ENCODE results near the gene WNT3A. TPM values are rescaled to one million over a fixed set of nuclear protein-coding genes. Genes with fewer than 3 reads are reported as not detected.

The WNT3A gene
- total and polyA plus RNA-seq, 2 experiments from 2014 or later, result 0.07 to 0.65 TPM

DNA sequence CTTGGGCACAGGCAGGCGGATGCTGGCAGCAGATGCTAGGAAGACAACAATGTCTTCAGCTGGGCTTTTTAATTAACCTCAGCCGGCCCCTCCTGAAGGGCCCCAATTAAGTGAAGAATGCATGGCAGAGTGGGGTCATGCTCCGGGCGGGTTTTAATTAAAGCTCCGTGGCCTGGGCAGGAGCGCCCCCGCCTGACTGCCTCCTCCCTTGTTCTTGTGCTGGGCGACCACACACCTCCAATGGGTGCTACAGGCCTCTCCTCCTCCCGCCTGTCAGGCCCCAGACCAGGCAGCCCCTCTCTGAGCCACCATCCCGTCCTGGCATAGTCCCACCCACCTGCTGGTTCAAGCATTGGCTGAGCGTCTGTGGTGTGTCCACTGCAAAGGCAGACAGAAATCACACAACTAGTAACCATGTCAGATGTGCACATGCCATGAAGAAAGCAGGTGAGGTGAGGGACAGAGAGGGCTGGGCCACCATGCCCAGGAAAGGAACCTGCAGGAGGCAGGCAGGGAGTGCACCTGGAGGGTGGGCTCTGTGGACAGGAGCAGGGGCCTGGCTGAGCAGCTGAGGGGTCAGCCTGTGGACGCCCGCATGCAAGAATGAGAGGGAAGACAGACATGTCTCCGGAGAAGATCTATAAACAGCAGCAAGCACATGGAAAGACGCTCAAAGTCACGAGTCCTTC, 67.2 kb downstream of the WNT3A start:
- no peaks in the 10 kb centered on the region for H3F3A ChIP-seq (replicated peaks; ENCODE audit: low read depth)
- H3K36me3 ChIP-seq (ENCODE audit: insufficient read depth), result no peaks in the 10 kb centered on the region
- H2AFZ ChIP-seq, result no peak overlapping the region
- peaks cover 5% of the 10 kb centered on the region; the same call in 1 of the 2 replicates for H3K4me1 ChIP-seq (ENCODE audit: insufficient read depth)
- DNase-seq (ENCODE audit: low spot score) (peak; percentile 64), ATAC-seq (peak; percentile 75)
- H4K20me1 ChIP-seq (replicated peaks; ENCODE audit: insufficient read depth), result no peaks in the 10 kb centered on the region; the same call in 1 of the 2 replicates
- Mint-ChIP-seq H3K4me1 (peaks cover 7% of the 10 kb centered on the region), H3K4me3 (no peak overlapping the region), H3K36me3 (ENCODE audit: low read depth) (no peaks in the 10 kb centered on the region), H3K9me3 (no peaks in the 10 kb centered on the region), H3K27me3 (ENCODE audit: insufficient read depth, low read depth, poor library complexity) (peaks cover 74% of the 10 kb centered on the region), H3K27ac (no peak overlapping the region)
- H3K27ac ChIP-seq (ENCODE audit: low read depth), result no peak overlapping the region
- no peaks in the 10 kb centered on the region for H3K79me2 ChIP-seq (replicated peaks; ENCODE audit: insufficient read depth)
- H3K27me3 ChIP-seq (ENCODE audit: insufficient read depth), result peaks cover 98% of the 10 kb centered on the region
- TF ChIP-seq ZNF114 (CRISPR knock-in tag; IDR thresholded peaks at IDR 0.05) (no peak), POLR2AphosphoS5 (IDR thresholded peaks at IDR 0.05; ENCODE audit: low read depth) (no peak), JUNB (IDR thresholded peaks at IDR 0.05; ENCODE audit: unreplicated experiment) (no peak)
- TF ChIP-seq, protein P1, sequence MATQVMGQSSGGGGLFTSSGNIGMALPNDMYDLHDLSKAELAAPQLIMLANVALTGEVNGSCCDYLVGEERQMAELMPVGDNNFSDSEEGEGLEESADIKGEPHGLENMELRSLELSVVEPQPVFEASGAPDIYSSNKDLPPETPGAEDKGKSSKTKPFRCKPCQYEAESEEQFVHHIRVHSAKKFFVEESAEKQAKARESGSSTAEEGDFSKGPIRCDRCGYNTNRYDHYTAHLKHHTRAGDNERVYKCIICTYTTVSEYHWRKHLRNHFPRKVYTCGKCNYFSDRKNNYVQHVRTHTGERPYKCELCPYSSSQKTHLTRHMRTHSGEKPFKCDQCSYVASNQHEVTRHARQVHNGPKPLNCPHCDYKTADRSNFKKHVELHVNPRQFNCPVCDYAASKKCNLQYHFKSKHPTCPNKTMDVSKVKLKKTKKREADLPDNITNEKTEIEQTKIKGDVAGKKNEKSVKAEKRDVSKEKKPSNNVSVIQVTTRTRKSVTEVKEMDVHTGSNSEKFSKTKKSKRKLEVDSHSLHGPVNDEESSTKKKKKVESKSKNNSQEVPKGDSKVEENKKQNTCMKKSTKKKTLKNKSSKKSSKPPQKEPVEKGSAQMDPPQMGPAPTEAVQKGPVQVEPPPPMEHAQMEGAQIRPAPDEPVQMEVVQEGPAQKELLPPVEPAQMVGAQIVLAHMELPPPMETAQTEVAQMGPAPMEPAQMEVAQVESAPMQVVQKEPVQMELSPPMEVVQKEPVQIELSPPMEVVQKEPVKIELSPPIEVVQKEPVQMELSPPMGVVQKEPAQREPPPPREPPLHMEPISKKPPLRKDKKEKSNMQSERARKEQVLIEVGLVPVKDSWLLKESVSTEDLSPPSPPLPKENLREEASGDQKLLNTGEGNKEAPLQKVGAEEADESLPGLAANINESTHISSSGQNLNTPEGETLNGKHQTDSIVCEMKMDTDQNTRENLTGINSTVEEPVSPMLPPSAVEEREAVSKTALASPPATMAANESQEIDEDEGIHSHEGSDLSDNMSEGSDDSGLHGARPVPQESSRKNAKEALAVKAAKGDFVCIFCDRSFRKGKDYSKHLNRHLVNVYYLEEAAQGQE (IDR thresholded peaks at IDR 0.05; ENCODE audit: unreplicated experiment), result no peak
- TF ChIP-seq, protein P2, sequence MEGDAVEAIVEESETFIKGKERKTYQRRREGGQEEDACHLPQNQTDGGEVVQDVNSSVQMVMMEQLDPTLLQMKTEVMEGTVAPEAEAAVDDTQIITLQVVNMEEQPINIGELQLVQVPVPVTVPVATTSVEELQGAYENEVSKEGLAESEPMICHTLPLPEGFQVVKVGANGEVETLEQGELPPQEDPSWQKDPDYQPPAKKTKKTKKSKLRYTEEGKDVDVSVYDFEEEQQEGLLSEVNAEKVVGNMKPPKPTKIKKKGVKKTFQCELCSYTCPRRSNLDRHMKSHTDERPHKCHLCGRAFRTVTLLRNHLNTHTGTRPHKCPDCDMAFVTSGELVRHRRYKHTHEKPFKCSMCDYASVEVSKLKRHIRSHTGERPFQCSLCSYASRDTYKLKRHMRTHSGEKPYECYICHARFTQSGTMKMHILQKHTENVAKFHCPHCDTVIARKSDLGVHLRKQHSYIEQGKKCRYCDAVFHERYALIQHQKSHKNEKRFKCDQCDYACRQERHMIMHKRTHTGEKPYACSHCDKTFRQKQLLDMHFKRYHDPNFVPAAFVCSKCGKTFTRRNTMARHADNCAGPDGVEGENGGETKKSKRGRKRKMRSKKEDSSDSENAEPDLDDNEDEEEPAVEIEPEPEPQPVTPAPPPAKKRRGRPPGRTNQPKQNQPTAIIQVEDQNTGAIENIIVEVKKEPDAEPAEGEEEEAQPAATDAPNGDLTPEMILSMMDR (conservative IDR thresholded peaks at IDR 0.05; ENCODE audit: low read depth in 2 of 2), result peak; percentile 44 to 84
- no peaks in the 10 kb centered on the region for H3K9me2 ChIP-seq (ENCODE audit: insufficient read depth)
- no peak overlapping the region for H3K4me2 ChIP-seq
- no peak overlapping the region for H3K4me3 ChIP-seq

DNA sequence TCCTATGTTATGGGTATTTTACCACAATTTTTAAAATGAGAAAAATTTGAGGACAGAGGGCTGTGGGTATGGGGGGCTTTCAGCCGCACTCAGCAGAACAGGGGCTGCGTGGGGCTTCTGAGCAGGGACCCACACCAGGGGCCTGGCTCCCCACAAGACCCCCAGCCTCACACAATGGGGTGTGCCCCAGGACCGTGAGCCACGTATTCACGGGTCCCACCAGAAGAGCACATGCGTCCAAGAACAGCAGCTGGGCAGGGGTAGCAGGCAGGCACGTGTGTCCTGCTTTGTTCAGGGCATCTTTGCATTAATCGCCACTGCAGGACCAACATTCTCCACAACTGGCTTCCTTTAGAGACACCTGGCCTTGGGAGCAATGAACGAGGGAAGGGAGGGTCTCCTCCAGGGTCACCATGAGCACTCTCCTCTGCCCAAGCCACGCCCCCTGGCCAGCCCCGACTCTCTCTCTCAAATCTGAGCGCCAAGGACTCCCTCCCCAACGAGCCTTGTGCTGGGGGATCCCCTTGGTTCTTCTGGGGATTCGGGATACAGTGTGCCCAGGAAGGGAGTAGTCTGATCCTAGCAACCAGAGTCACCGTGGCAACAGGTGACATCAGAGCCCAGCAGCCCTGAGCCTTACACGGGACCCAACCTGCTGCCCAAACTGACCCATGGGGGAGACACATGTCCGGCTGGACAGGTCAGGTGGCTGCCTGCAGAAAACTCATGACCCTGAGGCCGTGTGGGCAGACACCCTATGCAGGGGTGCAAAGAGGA, 68.3 kb downstream of the WNT3A start:
- H3K9me2 ChIP-seq (ENCODE audit: insufficient read depth), result no peaks in the 10 kb centered on the region
- ATAC-seq (no peak), DNase-seq (ENCODE audit: low spot score) (peak; percentile 31)
- Mint-ChIP-seq H3K36me3 (ENCODE audit: low read depth) (no peaks in the 10 kb centered on the region), H3K4me3 (no peak overlapping the region), H3K4me1 (peaks cover 7% of the 10 kb centered on the region), H3K27ac (no peak overlapping the region), H3K27me3 (ENCODE audit: insufficient read depth, low read depth, poor library complexity) (peaks cover 71% of the 10 kb centered on the region), H3K9me3 (no peaks in the 10 kb centered on the region)
- no peak for TF ChIP-seq JUNB (IDR thresholded peaks at IDR 0.05; ENCODE audit: unreplicated experiment)
- TF ChIP-seq NANOG (IDR thresholded peaks at IDR 0.05; ENCODE audit: borderline replicate concordance), result no peak
- TF ChIP-seq ZNF331 (CRISPR knock-in tag; IDR thresholded peaks at IDR 0.05; ENCODE audit: low read depth), result no peak
- no peaks in the 10 kb centered on the region for H3K36me3 ChIP-seq (ENCODE audit: insufficient read depth)
- no peak overlapping the region for H3K4me3 ChIP-seq
- H3K4me2 ChIP-seq, result no peak overlapping the region
- H3K4me1 ChIP-seq (ENCODE audit: insufficient read depth), result peaks cover 5% of the 10 kb centered on the region; the same call in 1 of the 2 replicates
- no peaks in the 10 kb centered on the region; the same call in 1 of the 2 replicates for H4K20me1 ChIP-seq (replicated peaks; ENCODE audit: insufficient read depth)
- no peaks in the 10 kb centered on the region for H3K79me2 ChIP-seq (replicated peaks; ENCODE audit: insufficient read depth)
- peaks cover 99% of the 10 kb centered on the region for H3K27me3 ChIP-seq (ENCODE audit: insufficient read depth)
- H3K27ac ChIP-seq (ENCODE audit: low read depth), result no peak overlapping the region
- H3F3A ChIP-seq (replicated peaks; ENCODE audit: low read depth), result no peaks in the 10 kb centered on the region
- no peak overlapping the region for H2AFZ ChIP-seq

Measured in GM23338 (cell line).